Panc1 (cell line): Measurements from ENCODE around the gene RBP2.

Experiments used
- CTCF ChIP-seq: fragments of 450-650 bp; IDR thresholded peaks from 2 replicates; pipeline ENCODE4 v1.5.1; 2017; ENCODE audit warnings: mild to moderate bottlenecking
- POLR2AphosphoS5 ChIP-seq: IDR thresholded peaks from 2 replicates; pipeline ENCODE4 v1.6.1; 2012; ENCODE audit warnings: mild to moderate bottlenecking, low read depth, low read length, moderate library complexity
- REST ChIP-seq, 2 experiments: IDR thresholded peaks; 2 replicates each; pipeline ENCODE4 v1.6.1; 2011 to 2012; ENCODE audit warnings: low read depth in 2 of 2, control low read depth in 1 of 2, low read length in 1 of 2, mild to moderate bottlenecking in 1 of 2, moderate library complexity in 1 of 2; ENCODE audit not compliant: insufficient read depth in 1 of 2
- TCF7L2 ChIP-seq: IDR thresholded peaks from 2 replicates; pipeline ENCODE4 v1.6.1; 2011; ENCODE audit warnings: mild to moderate bottlenecking, low read depth, low read length, inconsistent platforms

GRCh38 chr3:139518306-139518705, 42.0 kb upstream of the RBP2 start:
- no peak for TF ChIP-seq CTCF
- TF ChIP-seq POLR2AphosphoS5 = no peak
- no peak for TF ChIP-seq REST (IDR thresholded peaks at IDR 0.05; ENCODE audit: insufficient read depth in 1 of 2, low read depth in 2 of 2, low read length in 1 of 2)
- no peak for TF ChIP-seq TCF7L2
